ENCODE results near the gene TMEM94.
"Not testable (repeated sequence)": the region's sequence is repeated elsewhere in the genome, so short reads cannot be mapped to it uniquely, and the experiment has no call there.

GRCh38 chr17:75445896-75446295, 10.5 kb upstream of the TMEM94 start:
- not testable (repeated sequence) for TF ChIP-seq ZNF143 (CRISPR knock-in tag; IDR thresholded peaks at IDR 0.05); POLR2AphosphoS2 (IDR thresholded peaks at IDR 0.05; ENCODE audit: low read length); RNF2 (IDR thresholded peaks at IDR 0.05); ATF1 (CRISPR knock-in tag; IDR thresholded peaks at IDR 0.05); ATF1 (tag; IDR thresholded peaks at IDR 0.05); CTCF (IDR thresholded peaks at IDR 0.05 in 2 of 3, conservative IDR thresholded peaks at IDR 0.05 in 1 of 3; ENCODE audit: insufficient read depth in 2 of 3, low read depth in 1 of 3, low read length in 3 of 3); ZFX (CRISPR knock-in tag; IDR thresholded peaks at IDR 0.05); ZBTB8A (IDR thresholded peaks at IDR 0.05; ENCODE audit: partially characterized antibody); SIN3B (IDR thresholded peaks at IDR 0.05; ENCODE audit: low read depth)
